GM19372 (cell line): ENCODE measurements around the gene ERGIC1.
A peak's percentile ranks its signal among the peaks of the same experiment; 100 is the strongest.

Source experiments
- ATAC-seq: cut with Tn5 transposase; IDR thresholded peaks from one replicate; pipeline ENCODE4 v1.9.1; 2021; ENCODE audit warnings: mild to moderate bottlenecking, low read depth, moderate library complexity; ENCODE audit not compliant: unreplicated experiment

ERGIC1 gene

GRCh38 chr5:172911976-172912375, 77.9 kb downstream of the ERGIC1 start:
- ATAC-seq: no peak

- no peak for ATAC-seq
Measured at GRCh38 chr5:172913117-172913850, 79.2 kb downstream of the ERGIC1 start.

GRCh38 chr5:172915514-172915913, 81.5 kb downstream of the ERGIC1 start:
- no peak for ATAC-seq

- no peak for ATAC-seq
Measured at GRCh38 chr5:172918421-172919371, 84.6 kb downstream of the ERGIC1 start.

DNA sequence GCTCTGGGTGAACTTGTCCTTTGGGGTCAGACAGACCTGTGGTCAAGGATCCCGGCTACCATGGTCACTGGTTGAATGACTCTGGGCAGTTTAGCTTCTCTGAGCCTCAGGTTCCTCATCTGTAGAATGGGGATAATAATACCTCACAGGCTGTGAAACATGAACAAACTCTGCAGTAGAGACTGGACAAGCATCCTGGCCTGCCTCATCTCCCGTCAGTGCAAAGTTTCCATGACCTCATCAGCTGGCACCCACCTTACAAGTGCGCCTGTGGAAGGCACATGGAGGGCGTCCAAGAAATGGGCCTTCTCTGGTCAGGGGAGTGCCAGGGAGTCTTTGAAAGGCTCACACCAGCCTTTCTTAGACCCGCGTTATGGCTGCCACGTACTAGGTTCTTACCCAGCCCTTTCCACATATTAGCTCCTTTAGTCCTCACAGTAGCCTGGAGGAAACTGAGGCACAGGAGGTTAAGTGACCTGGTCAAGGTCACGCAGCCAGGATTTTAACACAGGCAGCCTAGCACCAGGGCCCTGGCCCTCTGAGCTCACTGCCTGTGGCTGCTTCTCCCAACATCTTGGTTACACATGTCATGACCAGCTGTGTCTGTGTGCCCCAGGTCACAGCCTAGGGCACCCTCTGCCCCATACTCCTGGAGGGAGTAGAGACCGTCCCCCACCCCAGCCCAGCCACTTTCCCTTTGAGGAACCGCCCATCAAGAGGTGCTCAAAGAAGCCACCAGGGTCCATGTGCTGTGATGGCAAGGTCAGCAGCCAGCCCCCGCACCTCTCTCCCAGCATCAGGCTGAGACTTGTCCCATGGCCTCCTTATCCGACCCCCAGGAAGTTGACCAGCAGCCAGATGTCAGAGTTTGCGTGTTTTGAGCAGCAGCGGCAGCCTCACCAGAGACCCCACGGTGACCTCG, 85.7 kb downstream of the ERGIC1 start:
- no peak for ATAC-seq

GRCh38 chr5:172920447-172920849, 86.4 kb downstream of the ERGIC1 start:
- ATAC-seq: no peak

DNA sequence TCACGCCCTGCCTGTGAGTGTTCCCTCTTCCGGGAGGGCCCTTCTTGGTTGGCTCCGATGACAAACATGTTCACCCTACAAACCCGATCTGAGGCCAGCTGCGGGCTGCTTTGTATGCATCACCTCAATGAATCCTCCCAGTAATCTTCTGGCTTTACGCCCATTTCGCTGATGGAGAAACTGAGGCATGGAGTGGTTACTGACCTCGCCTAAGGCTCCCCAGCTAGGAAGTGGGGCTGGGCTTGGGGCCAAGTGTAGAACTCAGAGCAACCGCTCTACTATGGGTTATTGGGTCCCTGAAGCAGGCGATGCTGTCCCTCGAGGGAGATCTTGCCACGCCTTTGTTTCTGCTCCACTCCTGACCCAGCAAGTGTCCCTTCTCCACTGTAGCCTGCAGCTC, 86.9 kb downstream of the ERGIC1 start:
- ATAC-seq: no peak

- no peak for ATAC-seq
Measured at GRCh38 chr5:172921906-172922305, 87.9 kb downstream of the ERGIC1 start.

- no peak for ATAC-seq
Measured at GRCh38 chr5:172923539-172923938, 89.5 kb downstream of the ERGIC1 start.

- ATAC-seq: no peak
Measured at GRCh38 chr5:172925336-172925948, 91.4 kb downstream of the ERGIC1 start.

GRCh38 chr5:172926008-172926523, 92.0 kb downstream of the ERGIC1 start:
- no peak for ATAC-seq

DNA sequence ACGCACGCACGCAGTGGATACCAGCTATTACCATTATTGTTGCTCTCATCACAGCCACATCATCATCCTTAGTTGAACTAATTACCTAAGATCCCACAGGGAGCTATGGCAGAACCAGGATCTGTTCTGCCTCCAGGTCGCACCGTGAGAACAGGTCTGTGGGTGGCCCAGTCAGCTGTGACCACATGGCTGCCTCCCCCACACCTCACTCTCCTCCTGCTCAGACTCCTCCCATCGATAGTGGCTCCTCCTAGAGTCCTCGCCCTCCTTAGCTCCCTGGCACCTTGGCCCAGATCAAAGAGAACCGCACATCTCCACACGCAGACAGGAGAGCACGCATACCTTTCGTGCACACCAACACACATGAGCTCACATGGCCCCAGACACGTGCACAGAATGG, 92.7 kb downstream of the ERGIC1 start:
- no peak for ATAC-seq

GRCh38 chr5:172929371-172929838, 95.4 kb downstream of the ERGIC1 start:
- ATAC-seq: no peak

GRCh38 chr5:172931001-172931536, 97.0 kb downstream of the ERGIC1 start:
- no peak for ATAC-seq

DNA sequence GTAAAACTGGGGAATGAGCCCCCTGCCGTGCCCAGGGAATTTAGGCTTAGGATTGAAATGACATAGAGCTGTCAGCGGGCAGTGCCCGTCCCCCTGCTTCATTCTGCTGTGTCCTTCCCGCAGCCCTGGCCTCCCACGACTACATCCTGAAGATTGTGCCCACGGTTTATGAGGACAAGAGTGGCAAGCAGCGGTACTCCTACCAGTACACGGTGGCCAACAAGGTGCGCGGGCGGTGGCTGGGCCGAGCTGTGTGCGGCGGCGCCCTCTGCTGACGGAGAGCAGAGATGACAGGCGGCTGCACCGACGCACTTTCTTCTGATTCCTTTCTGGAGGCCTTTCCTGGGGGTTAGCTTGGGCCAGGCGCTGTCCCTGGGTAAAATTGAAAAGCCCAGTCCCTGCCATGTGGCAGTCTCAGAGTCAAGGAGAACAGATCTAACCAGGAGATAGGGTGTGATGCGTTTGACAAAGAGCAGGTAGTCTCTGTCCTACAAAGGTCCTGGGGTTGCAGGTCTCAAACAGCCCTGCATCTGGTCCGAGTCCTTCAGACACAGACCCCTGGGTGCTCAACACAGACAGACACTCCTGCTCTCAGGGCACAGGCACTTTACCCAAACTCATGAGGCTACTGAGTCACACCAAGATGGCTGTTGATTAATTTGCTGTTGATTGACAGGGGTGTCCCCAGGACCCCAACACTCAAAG, 98.4 kb downstream of the ERGIC1 start:
- peak; percentile 61 for ATAC-seq

DNA sequence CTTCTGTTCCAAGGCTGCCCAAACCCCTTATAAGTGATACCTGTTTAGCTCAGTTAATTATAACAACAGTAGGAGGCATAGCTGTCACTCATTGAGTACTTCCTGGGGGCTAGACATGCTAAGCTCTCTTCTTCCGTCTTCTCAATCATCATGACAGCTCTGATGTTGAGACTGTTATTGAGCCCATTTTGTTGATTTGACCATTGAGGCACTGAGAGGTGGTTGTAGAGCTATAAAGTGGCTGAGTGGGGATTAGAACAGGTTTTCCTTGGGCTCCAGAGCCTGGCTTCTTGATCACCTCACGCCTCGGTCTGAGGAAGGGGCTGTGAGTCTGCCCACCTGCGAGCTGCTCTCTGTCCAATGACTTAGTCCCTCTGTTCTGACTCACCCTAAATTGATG, 99.2 kb downstream of the ERGIC1 start:
- ATAC-seq: no peak

DNA sequence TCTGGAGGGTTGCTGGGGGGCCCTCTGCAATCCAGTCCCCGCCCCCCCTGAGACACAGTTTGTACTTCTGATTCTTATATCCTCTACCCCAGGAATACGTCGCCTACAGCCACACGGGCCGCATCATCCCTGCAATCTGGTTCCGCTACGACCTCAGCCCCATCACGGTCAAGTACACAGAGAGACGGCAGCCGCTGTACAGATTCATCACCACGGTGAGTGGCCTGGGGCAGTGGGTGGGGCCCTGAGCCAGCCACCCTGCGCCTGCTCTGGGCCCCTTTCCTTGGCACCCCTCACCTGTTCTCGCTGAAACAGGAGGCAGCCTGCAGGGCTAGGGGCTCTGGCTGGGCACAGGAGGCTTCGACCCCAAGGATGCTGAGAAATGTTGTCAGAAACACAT, 101.0 kb downstream of the ERGIC1 start:
- no peak for ATAC-seq

DNA sequence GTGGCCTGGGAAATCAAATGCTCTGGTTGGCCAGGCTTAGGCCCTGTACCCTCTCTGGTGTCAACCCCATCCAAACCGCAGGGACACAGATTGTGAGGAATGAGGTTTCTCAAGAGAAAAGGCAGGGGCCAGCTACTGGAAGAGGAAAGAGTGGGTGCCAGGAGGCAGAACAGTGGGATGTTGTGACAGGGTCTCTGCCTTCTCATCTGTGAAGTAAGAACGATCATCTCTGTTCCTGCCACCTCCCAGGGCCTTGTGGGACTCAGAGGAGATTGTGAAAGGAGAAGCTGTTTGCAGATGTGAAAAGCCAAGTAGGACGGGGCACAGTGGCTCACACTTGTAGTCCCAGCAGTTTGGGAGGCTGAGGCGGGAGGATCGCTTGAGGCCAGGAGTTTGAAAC, 102.3 kb downstream of the ERGIC1 start:
- ATAC-seq: no peak

DNA sequence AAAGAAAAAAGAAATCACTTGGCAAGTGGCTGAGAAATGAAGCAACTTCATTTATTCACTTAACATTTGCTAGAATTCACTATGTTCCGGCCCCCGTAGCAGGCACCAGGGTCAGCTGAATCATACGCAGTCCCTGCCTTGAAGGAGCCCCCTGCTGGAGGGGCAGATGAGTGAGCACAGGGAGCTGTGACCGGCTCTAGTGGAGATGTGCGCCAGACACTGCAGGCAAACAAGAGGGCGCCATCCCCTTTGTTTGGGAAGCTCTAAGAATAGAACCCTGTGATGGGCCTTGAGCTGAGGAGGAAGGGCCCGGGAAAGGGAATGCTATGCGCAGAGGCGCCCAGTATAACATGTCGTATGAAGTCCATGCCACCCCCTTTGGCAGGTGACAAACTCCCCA, 105.0 kb downstream of the ERGIC1 start:
- ATAC-seq: no peak
